HEK293 (cell line): ENCODE measurements around the gene R3HDM1.
A peak's percentile ranks its signal among the peaks of the same experiment; 100 is the strongest.

Experiments
- IKZF3 ChIP-seq: fragments of 450-650 bp; IDR thresholded peaks from 2 replicates; pipeline ENCODE4 v1.5.0; 2018; ENCODE audit warnings: missing biosample characterization, mild to moderate bottlenecking, missing genetic modification characterization, moderate library complexity
- KLF1 ChIP-seq: fragments of 450-650 bp; formaldehyde crosslinking; IDR thresholded peaks from 2 replicates; pipeline ENCODE4 v1.5.1; 2016; ENCODE audit warnings: missing biosample characterization, missing genetic modification characterization
- SP2 ChIP-seq: fragments of 450-650 bp; formaldehyde crosslinking; IDR thresholded peaks from 2 replicates; pipeline ENCODE4 v1.5.1; 2016; ENCODE audit warnings: missing biosample characterization, missing genetic modification characterization
- SP3 ChIP-seq: fragments of 450-650 bp; formaldehyde crosslinking; IDR thresholded peaks from 2 replicates; pipeline ENCODE4 v1.5.1; 2016; ENCODE audit warnings: missing biosample characterization, missing genetic modification characterization
- SP7 ChIP-seq: fragments of 450-650 bp; formaldehyde crosslinking; IDR thresholded peaks from 2 replicates; pipeline ENCODE4 v1.5.1; 2016; ENCODE audit warnings: missing biosample characterization, missing genetic modification characterization
- TRIM28 ChIP-seq: IDR thresholded peaks from 2 replicates; pipeline ENCODE4 v1.6.1; 2011; ENCODE audit warnings: low read length, control low read depth, borderline replicate concordance
- YY1 ChIP-seq: fragments of 450-650 bp; formaldehyde crosslinking; IDR thresholded peaks from 2 replicates; pipeline ENCODE4 v1.5.1; 2018; ENCODE audit warnings: missing biosample characterization, missing genetic modification characterization
- ZBTB21 ChIP-seq: fragments of 450-650 bp; formaldehyde crosslinking; IDR thresholded peaks from 2 replicates; pipeline ENCODE4 v1.5.1; 2017; ENCODE audit warnings: missing biosample characterization, missing genetic modification characterization
- ZBTB8A ChIP-seq: fragments of 450-650 bp; formaldehyde crosslinking; IDR thresholded peaks from 2 replicates; pipeline ENCODE4 v1.5.1; 2016; ENCODE audit warnings: missing biosample characterization, missing genetic modification characterization
- ZFHX2 ChIP-seq: fragments of 450-650 bp; formaldehyde crosslinking; conservative IDR thresholded peaks from 2 replicates; pipeline ENCODE4 v1.5.1; 2016; ENCODE audit warnings: missing biosample characterization, missing genetic modification characterization
- ZFP37 ChIP-seq: fragments of 450-650 bp; formaldehyde crosslinking; IDR thresholded peaks from 2 replicates; pipeline ENCODE4 v1.5.1; 2016; ENCODE audit warnings: missing biosample characterization, missing genetic modification characterization
- ZNF114 ChIP-seq: fragments of 450-650 bp; formaldehyde crosslinking; IDR thresholded peaks from 2 replicates; pipeline ENCODE4 v1.5.0; 2017; ENCODE audit warnings: missing biosample characterization, missing genetic modification characterization
- ZNF155 ChIP-seq: fragments of 450-650 bp; formaldehyde crosslinking; IDR thresholded peaks from 2 replicates; pipeline ENCODE4 v1.5.1; 2016; ENCODE audit warnings: missing biosample characterization, missing genetic modification characterization
- ZNF221 ChIP-seq: fragments of 450-650 bp; formaldehyde crosslinking; IDR thresholded peaks from 2 replicates; pipeline ENCODE4 v1.5.1; 2017; ENCODE audit warnings: missing biosample characterization, missing genetic modification characterization, borderline replicate concordance
- ZNF302 ChIP-seq: fragments of 450-650 bp; formaldehyde crosslinking; IDR thresholded peaks from 2 replicates; pipeline ENCODE4 v1.5.1; 2016; ENCODE audit warnings: missing biosample characterization, missing genetic modification characterization, low read depth
- ZNF335 ChIP-seq: fragments of 450-650 bp; formaldehyde crosslinking; conservative IDR thresholded peaks from 2 replicates; pipeline ENCODE4 v1.5.1; 2016; ENCODE audit warnings: missing biosample characterization, missing genetic modification characterization
- ZNF510 ChIP-seq: fragments of 450-650 bp; formaldehyde crosslinking; IDR thresholded peaks from 2 replicates; pipeline ENCODE4 v1.5.1; 2018; ENCODE audit warnings: mild to moderate bottlenecking, missing genetic modification characterization, missing biosample characterization; ENCODE audit not compliant: insufficient replicate concordance
- ZNF514 ChIP-seq: fragments of 450-650 bp; formaldehyde crosslinking; IDR thresholded peaks from 2 replicates; pipeline ENCODE4 v1.5.1; 2016; ENCODE audit warnings: missing biosample characterization, missing genetic modification characterization
- ZNF530 ChIP-seq: fragments of 450-650 bp; formaldehyde crosslinking; IDR thresholded peaks from 2 replicates; pipeline ENCODE4 v1.5.1; 2016; ENCODE audit warnings: low read depth, missing biosample characterization, missing genetic modification characterization
- ZNF548 ChIP-seq: fragments of 450-650 bp; formaldehyde crosslinking; IDR thresholded peaks from 2 replicates; pipeline ENCODE4 v1.5.1; 2016; ENCODE audit warnings: missing biosample characterization, missing genetic modification characterization
- ZNF561 ChIP-seq: fragments of 450-650 bp; IDR thresholded peaks from 2 replicates; pipeline ENCODE4 v1.5.1; 2018; ENCODE audit warnings: missing biosample characterization, missing genetic modification characterization, borderline replicate concordance
- ZNF596 ChIP-seq: fragments of 450-650 bp; IDR thresholded peaks from 2 replicates; pipeline ENCODE4 v1.5.0; 2018; ENCODE audit warnings: missing biosample characterization, mild to moderate bottlenecking, missing genetic modification characterization, moderate library complexity
- ZNF837 ChIP-seq: fragments of 450-650 bp; formaldehyde crosslinking; IDR thresholded peaks from 2 replicates; pipeline ENCODE4 v1.5.1; 2016; ENCODE audit warnings: missing biosample characterization, missing genetic modification characterization
- TF ChIP-seq, protein P1 (sequence below): sonication (generic); formaldehyde crosslinking; IDR thresholded peaks from 2 replicates; pipeline ENCODE4 v1.8.1; 2022; ENCODE audit warnings: mild to moderate bottlenecking, moderate library complexity, missing genetic modification reagents
- TF ChIP-seq, protein P2 (sequence below): IDR thresholded peaks from 2 replicates; pipeline ENCODE4 v1.6.1; 2011; ENCODE audit warnings: mild to moderate bottlenecking, low read depth, low read length, borderline replicate concordance
- TF ChIP-seq, protein P3 (sequence below): fragments of 450-650 bp; formaldehyde crosslinking; IDR thresholded peaks from 2 replicates; pipeline ENCODE4 v1.5.1; 2016; ENCODE audit warnings: missing biosample characterization, missing genetic modification characterization, low read depth
- TF ChIP-seq, protein P4 (sequence below): fragments of 450-650 bp; formaldehyde crosslinking; conservative IDR thresholded peaks from 2 replicates; pipeline ENCODE4 v1.5.1; 2016; ENCODE audit warnings: low read depth, missing biosample characterization, missing genetic modification characterization
- TF ChIP-seq, protein P5 (sequence below): fragments of 450-650 bp; formaldehyde crosslinking; IDR thresholded peaks from 2 replicates; pipeline ENCODE4 v1.5.1; 2016; ENCODE audit warnings: missing biosample characterization, missing genetic modification characterization

Gene R3HDM1

DNA sequence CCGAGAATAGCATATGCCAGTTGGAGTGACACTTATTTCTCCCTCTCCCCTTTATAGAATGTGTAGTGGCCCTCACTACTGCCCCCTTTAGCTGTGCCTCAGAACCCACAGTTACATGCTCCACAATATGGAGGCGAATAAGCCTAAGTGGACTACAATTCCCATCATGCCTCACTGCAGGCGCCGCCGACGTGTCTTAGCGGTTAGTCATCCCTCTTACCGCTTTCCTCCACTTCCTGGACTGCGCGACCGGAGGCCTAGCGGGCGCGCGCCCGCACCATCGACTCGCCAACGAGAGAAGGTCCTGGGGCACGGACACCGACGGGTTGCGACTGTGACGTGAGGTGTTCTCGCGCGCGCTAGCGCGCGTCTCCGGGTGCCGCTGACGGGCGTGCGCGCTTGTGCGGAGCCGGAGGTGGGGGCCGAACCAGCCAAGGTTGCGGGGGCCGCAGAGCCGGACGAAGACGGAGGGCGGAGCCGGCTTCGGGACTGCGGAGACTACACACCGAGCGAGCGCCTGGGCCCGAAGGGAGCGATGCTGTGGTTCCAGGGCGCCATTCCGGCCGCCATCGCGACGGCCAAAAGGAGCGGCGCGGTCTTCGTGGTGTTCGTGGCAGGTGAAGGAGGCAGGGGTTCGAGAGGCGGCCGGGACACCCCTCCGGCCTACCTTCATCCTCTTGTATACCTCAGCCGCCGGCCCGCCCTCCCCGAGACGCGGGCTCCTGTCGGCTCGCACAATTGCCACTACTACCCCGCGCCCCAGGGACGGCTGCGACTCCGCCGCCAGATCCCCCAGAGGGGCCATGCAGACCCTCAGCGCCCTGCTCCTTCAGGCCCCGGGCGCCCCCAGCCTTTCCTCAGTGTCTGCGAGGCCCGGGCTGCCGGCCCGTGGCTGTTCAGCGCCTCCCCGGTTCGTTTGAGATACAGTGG is 210.4 kb downstream of the R3HDM1 start, which contains the start of gene UBXN4 (continued):
- no peak for TF ChIP-seq ZNF530 (tag by site-specific recombination)
- TF ChIP-seq SP7 (tag by site-specific recombination) = peak; percentile 39
- no peak for TF ChIP-seq IKZF3 (tag by site-specific recombination)
- TF ChIP-seq YY1 = peak; percentile 72
- TF ChIP-seq KLF1 (tag by site-specific recombination) = peak; percentile 16; the same call in 1 of the 2 replicates
- TF ChIP-seq ZNF155 (tag by site-specific recombination) = no peak
- TF ChIP-seq, protein P1, sequence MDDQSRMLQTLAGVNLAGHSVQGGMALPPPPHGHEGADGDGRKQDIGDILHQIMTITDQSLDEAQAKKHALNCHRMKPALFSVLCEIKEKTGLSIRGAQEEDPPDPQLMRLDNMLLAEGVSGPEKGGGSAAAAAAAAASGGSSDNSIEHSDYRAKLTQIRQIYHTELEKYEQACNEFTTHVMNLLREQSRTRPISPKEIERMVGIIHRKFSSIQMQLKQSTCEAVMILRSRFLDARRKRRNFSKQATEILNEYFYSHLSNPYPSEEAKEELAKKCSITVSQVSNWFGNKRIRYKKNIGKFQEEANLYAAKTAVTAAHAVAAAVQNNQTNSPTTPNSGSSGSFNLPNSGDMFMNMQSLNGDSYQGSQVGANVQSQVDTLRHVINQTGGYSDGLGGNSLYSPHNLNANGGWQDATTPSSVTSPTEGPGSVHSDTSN (CRISPR knock-in tag) = 0 out of 2 replicates have a peak, but pooled peaks have one; percentile 35
- TF ChIP-seq, protein P2, sequence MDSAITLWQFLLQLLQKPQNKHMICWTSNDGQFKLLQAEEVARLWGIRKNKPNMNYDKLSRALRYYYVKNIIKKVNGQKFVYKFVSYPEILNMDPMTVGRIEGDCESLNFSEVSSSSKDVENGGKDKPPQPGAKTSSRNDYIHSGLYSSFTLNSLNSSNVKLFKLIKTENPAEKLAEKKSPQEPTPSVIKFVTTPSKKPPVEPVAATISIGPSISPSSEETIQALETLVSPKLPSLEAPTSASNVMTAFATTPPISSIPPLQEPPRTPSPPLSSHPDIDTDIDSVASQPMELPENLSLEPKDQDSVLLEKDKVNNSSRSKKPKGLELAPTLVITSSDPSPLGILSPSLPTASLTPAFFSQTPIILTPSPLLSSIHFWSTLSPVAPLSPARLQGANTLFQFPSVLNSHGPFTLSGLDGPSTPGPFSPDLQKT = no peak
- TF ChIP-seq ZNF596 = no peak
- TF ChIP-seq ZNF221 (tag by site-specific recombination) = no peak
- no peak for TF ChIP-seq ZNF302
- TF ChIP-seq, protein P3, sequence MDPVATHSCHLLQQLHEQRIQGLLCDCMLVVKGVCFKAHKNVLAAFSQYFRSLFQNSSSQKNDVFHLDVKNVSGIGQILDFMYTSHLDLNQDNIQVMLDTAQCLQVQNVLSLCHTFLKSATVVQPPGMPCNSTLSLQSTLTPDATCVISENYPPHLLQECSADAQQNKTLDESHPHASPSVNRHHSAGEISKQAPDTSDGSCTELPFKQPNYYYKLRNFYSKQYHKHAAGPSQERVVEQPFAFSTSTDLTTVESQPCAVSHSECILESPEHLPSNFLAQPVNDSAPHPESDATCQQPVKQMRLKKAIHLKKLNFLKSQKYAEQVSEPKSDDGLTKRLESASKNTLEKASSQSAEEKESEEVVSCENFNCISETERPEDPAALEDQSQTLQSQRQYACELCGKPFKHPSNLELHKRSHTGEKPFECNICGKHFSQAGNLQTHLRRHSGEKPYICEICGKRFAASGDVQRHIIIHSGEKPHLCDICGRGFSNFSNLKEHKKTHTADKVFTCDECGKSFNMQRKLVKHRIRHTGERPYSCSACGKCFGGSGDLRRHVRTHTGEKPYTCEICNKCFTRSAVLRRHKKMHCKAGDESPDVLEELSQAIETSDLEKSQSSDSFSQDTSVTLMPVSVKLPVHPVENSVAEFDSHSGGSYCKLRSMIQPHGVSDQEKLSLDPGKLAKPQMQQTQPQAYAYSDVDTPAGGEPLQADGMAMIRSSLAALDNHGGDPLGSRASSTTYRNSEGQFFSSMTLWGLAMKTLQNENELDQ = no peak
- TF ChIP-seq ZNF561 = no peak
- peak; percentile 92 for TF ChIP-seq TRIM28
- TF ChIP-seq, protein P4, sequence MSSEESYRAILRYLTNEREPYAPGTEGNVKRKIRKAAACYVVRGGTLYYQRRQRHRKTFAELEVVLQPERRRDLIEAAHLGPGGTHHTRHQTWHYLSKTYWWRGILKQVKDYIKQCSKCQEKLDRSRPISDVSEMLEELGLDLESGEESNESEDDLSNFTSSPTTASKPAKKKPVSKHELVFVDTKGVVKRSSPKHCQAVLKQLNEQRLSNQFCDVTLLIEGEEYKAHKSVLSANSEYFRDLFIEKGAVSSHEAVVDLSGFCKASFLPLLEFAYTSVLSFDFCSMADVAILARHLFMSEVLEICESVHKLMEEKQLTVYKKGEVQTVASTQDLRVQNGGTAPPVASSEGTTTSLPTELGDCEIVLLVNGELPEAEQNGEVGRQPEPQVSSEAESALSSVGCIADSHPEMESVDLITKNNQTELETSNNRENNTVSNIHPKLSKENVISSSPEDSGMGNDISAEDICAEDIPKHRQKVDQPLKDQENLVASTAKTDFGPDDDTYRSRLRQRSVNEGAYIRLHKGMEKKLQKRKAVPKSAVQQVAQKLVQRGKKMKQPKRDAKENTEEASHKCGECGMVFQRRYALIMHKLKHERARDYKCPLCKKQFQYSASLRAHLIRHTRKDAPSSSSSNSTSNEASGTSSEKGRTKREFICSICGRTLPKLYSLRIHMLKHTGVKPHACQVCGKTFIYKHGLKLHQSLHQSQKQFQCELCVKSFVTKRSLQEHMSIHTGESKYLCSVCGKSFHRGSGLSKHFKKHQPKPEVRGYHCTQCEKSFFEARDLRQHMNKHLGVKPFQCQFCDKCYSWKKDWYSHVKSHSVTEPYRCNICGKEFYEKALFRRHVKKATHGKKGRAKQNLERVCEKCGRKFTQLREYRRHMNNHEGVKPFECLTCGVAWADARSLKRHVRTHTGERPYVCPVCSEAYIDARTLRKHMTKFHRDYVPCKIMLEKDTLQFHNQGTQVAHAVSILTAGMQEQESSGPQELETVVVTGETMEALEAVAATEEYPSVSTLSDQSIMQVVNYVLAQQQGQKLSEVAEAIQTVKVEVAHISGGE = peak; percentile 65
- no peak for TF ChIP-seq ZNF510
- TF ChIP-seq ZNF837 = no peak
- TF ChIP-seq, protein P5, sequence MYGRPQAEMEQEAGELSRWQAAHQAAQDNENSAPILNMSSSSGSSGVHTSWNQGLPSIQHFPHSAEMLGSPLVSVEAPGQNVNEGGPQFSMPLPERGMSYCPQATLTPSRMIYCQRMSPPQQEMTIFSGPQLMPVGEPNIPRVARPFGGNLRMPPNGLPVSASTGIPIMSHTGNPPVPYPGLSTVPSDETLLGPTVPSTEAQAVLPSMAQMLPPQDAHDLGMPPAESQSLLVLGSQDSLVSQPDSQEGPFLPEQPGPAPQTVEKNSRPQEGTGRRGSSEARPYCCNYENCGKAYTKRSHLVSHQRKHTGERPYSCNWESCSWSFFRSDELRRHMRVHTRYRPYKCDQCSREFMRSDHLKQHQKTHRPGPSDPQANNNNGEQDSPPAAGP (tag by site-specific recombination) = no peak
- TF ChIP-seq ZBTB21 (tag by site-specific recombination) = peak; percentile 53; the same call in 1 of the 2 replicates
- peak; percentile 51; the same call in 1 of the 2 replicates for TF ChIP-seq ZFP37
- TF ChIP-seq ZBTB8A = 0 out of 2 replicates have a peak, but pooled peaks have one; percentile 18
- TF ChIP-seq SP3 (tag by site-specific recombination) = peak; percentile 51
- TF ChIP-seq ZNF548 (tag by site-specific recombination) = no peak
- no peak for TF ChIP-seq ZNF514 (tag by site-specific recombination)
- TF ChIP-seq ZNF335 (tag by site-specific recombination) = peak; percentile 74
- TF ChIP-seq ZNF114 (tag by site-specific recombination) = no peak
- peak; percentile 43 for TF ChIP-seq ZFHX2 (tag by site-specific recombination)
- peak; percentile 55 for TF ChIP-seq SP2 (tag by site-specific recombination)
